ENCODE measurements around the gene SGIP1.
"Not testable (repeated sequence)": the region's sequence is repeated elsewhere in the genome, so short reads cannot be mapped to it uniquely, and the experiment has no call there.

Gene SGIP1

DNA sequence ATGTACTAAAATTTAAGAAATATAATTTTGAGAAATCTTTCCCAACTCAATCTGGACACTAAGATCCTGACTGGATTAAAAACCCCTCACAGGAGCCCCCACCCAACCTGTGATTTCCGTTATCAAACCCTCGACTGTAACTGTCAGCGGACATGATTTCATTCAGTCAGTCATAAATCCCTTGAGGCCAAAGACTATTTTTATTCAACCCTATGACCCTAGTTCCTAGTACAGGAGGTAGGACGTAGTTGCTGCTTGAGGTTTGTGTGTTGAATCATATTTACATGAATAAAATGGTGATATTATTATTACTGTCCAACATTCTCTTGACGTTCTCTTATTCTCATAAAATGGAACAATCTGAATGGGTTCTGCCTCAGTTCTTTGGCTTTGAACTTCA lies 145.2 kb downstream of the SGIP1 start:
- DNase-seq (ENCODE audit: low read depth): no peak

DNA sequence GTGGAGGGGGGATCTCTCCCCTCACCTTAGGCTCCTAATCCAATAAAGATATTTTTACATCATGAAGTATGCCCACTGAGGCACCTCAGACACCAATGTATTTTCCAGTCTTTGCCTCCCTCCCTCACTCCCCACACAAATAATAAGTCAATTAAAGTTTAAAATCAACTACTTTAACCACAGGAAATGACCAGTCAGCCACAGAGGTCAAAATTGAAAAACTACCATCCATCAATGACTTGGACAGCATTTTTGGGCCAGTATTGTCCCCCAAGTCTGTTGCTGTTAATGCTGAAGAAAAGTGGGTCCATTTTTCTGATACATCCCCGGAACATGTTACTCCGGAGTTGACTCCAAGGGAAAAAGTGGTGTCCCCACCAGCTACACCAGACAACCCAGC lies 147.7 kb downstream of the SGIP1 start:
- DNase-seq (ENCODE audit: low read depth): no peak

DNA sequence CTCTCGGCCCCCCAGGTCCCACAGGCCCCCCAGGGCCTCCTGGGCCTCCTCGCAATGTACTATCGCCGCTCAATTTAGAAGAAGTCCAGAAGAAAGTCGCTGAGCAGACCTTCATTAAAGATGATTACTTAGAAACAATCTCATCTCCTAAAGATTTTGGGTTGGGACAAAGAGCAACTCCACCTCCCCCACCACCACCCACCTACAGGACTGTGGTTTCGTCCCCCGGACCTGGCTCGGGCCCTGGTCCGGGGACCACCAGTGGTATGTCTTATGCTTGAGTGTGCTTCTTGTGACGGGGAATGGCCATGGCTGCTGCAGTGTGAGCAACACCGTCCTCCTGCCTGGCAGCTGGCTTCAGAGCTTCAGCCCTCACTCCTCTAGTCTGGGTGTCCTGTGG lies 148.2 kb downstream of the SGIP1 start:
- no peak for DNase-seq (ENCODE audit: low read depth)

DNA sequence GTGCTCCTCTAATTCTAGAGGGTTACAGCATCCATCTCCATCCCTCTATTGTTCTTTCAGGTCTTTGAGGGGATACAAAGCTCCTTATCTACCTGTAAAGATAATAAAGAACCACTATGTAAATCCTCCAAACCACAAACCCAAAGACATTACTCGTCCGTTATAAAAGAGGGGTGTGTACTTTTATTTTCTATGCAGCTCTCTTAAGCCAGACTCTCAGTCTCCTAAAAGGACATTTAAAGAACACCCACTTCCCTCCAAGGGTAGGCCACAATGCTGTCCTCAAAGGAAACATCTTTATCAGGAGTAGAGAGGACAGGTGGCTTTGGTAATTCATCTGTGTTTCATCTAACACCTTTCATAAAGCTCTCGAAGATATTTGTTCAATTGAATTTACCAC lies 150.4 kb downstream of the SGIP1 start:
- no peak for DNase-seq (ENCODE audit: low read depth)

DNA sequence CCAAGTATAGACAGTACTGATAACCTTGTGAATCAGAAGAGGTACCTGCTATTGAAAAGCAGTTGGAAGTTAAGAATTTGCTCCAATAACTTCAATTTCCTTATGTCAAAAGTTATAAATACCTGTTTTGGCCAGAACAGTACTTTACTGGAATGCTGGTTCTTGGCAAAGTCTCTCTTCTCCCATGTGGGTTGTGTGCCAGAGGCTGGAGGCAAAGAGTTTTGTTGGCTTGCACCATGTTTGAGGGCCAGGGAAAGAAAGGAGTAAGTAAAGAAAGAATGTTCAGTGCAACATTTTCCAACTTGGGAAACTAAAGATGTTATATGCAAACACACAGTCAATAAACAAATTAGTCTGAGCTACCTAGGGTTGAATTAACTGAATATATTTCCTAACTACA lies 151.3 kb downstream of the SGIP1 start:
- no peak for DNase-seq (ENCODE audit: low read depth)

DNA sequence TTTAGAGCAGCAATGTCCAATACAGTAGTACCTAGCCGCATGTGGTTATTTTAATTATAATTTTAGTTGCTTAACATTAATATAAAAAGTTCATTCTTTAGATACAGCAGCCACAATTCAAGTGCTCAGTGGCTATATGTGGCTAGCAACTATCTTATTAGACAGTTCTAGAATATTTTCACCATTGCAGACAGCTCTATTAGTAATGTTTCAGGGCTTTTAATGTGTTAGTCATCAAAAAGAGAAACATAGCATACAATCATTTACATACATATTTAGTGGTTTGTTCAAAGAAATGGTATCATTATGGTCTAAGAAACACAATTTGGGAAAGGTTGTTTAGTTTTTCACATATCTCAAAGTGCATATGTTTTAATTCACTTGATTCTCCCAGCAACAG lies 151.7 kb downstream of the SGIP1 start:
- DNase-seq (ENCODE audit: low read depth): no peak

DNA sequence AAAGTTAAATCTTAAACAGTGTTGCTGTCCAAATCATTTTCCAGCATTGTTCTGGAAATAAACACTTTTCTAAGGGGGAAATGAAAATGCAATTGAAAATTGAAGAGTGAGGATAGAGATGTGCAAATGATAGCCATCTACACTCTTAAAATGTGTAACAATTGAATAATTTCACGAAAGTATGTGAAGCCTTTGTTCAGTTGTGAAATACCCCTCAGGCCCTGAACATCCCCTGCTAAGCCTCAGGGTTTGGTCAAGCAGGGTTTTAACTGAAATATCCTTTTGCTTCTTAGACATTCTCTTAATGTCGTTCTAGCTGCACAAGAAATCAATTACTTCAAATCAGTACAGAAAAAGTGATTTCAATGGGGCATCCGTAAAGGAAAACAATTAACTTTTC lies 152.5 kb downstream of the SGIP1 start:
- no peak for DNase-seq (ENCODE audit: low read depth)

DNA sequence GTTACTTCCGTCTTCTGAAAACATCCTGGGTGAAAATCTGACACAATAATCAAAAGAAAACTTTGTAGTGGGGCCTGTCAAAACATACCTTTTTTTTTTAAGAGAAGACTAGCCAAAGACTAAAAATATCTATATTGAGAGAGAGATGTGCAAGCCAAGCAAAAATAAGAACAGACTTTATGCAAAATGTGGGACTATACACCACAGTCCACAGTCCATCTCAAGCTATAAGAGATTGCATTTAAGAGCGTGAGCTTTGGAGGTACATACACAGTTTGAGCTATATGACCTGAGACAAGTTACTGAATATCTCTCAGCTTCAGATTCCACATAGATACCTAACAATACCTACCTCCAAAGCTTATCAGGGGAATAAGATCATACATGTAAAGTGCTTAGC lies 153.4 kb downstream of the SGIP1 start:
- DNase-seq (ENCODE audit: low read depth): no peak

DNA sequence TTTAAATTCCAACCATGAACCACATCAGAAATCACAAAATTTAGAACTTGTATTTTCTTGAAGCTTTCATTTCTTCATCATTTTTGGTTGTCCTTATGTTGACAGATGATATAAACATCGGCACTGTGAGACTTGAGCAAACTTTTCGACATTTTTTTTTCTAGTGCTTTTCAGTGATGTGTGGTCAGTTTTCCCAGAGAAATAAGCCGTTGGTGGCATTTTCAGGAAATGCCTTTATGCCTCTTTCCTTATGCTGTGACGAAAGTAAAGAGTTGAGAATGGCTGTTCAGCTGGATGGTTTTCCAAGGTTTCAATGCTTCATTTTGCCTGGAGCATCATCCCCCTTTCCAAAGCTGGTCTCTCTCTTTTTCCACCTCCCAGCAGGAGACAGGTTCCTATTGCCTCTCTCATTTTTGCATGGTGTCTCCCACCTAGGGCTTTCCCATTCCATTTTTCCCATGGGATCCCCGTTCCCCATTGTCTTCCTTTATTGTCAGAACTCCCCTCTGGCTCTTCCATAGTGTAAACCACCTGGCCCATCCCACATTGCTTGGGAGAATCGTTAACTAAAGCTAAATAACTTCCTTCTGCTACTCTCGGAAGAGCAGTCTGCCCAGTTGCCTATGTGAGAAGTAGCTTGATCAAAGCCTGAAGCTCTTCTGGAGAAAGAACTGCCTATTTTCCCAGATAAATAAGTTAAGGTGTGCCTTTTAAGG lies 156.9 kb downstream of the SGIP1 start:
- DNase-seq (ENCODE audit: low read depth): no peak

DNA sequence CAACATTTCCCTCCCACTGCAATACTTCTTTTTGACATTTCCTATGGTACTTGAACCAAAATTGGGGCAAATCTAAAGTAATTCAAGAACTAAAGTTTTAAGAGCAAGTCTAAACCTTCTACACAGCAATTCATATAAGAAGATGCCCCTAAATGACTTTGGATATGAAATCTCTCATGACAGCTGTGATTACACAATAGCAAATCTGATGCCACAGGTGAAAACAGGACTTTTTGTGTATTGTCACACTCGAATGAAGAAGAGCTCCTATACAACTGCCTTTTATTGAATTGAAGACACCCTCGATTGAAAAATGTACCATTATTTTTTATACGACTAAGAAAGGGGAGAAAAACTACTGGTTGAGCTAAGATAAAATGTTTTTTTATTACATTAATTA lies 158.7 kb downstream of the SGIP1 start:
- no peak for DNase-seq (ENCODE audit: low read depth)

DNA sequence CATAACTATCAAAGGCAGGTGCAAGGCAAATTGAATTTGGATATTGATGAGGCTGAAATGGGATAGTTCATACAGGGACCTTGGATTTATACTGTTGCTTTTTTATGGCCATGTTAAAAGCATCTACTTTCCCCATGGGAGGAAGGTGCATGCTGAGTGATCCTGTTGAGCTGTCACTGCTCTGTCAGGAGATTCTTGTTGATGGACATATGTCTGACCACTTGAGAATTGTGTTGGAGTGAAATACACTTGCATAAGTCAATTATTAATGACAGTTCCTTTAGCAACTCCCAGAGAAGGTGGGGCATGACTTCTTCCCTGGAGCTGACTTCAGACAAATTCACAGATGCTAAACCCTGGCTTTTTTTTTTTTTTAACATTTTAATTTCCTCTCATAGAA lies 159.9 kb downstream of the SGIP1 start:
- no peak for DNase-seq (ENCODE audit: low read depth)

DNA sequence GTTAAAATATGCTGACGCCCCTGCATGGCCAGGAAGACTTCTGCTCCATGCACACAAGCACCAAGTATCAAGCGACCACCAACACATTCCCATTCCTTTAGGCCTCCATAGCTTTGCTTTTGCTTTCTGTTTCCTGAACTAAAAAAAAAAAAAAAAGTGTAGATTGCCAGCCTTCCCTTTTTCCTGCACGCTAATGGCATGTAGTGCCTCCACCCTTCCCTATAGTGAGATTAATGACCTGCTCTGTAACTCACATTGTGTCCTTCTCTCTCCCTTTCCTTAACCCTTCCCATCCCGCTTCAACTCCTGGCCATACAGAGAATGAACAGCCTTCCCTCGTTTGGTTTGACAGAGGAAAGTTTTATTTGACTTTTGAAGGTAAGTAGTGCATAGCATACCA lies 161.2 kb downstream of the SGIP1 start:
- no peak for DNase-seq (ENCODE audit: low read depth)

DNA sequence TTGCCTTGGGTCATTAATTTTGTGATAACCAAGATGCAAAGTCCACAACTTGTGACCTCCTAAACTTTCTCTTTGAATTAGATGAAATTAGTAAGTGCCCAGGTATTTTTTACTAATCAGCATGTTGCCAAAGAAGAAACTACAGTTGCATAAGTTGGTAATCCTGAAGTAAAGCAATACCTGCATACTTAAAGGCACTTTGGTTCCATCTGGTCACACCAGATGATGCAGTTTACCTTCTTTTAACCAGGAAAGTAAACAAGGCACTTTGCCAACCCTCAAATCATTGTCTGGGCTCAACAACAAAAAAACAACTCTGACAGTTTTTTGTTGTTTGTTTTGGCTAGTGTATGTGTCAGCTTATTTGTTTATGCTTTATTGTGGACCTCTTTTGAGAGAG lies 162.8 kb downstream of the SGIP1 start:
- DNase-seq (ENCODE audit: low read depth): no peak

DNA sequence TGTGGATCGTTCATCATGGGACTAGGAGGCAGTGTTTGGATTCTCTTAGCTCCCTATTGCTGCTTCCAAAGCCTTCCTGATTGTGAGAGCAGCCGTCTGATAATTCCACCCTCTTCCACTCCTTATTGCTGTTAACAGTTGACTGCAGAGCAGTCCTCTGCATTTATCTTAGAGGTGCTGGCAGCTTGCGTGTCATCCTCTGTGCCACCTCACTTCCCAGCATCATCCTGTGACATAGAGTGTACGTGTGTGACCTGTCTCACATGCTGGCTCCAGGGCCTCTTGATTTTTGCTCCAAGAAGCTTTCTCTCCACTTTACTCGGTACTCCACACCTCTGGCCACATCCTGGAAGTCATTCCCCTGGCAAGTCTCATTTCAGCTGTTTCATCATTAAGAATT lies 165.3 kb downstream of the SGIP1 start:
- DNase-seq (ENCODE audit: low read depth): no peak

DNA sequence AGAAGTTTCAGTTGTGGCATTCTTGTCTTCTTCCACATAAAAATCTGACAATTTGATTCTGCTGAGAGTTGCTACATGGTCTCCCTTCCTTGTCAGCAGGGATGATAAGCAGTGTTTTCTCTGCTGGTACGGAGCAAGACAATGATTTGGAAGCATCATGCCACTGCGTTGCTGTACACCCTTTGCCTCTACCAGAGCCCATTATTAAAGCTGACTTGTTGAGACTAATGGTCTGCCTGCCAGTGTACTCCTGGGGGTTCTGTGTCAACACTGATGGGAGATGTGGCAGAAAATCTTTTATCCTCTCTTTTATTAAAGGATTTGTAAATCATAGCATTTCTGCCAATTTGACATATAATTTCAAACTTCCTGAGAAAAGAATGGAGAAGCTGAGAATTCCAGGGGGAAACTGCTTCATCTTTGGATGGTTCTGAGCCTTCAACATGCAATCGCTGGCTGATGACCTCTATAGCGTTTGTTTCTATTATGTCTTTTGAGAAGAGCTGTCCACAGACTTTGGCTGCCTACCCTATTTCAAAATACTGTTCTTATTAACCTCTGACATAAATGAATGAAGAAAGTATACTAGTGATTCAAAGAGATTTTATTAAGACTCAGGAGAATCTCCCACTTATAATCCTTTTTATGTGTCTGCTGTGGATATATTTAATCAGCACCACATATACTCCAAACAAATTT lies 170.4 kb downstream of the SGIP1 start:
- no peak for DNase-seq (ENCODE audit: low read depth)

DNA sequence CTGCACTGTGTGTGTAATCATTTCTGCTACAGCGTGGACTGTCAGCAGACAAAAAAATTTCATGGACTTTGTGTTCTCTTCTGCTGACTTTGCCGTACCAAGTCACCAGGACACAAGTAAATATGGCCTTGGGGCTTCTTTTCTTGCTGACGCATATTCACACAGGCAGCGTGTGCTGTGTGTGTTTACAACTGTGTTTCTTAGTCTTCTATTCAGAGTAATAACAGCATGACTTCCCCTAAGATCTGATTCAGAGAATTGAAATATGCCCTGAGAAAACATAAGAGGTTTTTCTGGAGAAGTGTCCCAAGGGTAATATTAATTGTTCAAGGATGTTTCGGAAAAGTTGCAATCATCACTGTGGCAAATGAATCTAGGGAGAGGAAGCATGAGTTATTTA lies 171.2 kb downstream of the SGIP1 start:
- DNase-seq (ENCODE audit: low read depth): no peak

DNA sequence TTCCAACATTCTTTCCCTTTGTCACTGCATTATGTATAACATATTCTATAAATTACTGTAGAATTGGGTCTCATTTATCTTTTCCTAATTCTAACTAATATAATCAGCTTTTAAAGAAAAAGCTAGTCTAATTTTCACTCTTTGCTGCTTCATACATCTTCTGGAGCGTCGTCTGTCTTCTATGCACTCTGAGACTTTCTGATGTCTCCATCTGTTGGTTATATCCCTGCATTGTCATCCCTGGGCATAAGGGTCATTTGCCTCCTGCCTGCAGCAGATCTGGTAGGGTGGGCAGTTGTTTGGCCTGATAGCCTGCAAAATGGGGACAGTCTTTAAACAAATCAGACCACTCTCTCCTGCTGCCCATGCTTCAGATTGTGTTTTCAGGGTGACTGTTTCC lies 177.5 kb downstream of the SGIP1 start:
- DNase-seq (ENCODE audit: low read depth): no peak

DNA sequence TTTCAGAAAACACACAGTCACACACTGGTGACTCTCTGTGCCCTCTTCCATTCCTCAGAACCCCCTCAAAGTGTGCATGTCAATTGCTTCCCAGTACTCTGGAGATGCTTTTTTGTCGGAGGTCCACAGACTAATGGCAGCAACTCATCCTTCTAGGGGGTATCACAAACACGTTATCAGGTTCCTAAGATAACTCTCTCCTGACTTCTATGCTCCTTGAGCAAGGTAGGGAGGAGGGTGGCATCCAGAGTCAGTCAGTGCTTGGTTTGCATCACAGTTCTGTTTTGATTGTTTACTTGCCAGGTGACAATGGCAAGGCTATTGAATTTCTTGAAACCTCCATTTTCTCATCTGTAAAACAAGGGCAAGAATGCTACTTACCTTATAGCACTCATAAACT lies 178.9 kb downstream of the SGIP1 start:
- no peak for DNase-seq (ENCODE audit: low read depth)

DNA sequence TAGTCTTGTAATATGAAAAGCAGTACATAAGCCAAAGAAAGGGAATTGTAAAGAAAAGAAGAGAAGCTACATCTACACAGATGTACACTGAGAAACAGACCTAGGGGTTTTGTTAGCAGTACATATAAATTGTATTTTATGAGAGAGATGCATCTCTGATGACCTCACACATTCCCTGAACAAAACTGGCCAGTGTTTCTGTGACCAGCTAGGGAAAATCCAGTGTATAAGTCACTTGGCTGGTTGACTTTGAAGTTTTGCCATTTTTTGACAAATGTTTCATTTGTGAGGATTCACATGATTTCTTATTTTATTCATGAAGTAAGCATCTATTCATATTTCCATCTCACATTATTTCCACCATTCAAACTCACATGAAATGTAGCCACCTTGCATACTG lies 190.0 kb downstream of the SGIP1 start:
- DNase-seq (ENCODE audit: low read depth): no peak

DNA sequence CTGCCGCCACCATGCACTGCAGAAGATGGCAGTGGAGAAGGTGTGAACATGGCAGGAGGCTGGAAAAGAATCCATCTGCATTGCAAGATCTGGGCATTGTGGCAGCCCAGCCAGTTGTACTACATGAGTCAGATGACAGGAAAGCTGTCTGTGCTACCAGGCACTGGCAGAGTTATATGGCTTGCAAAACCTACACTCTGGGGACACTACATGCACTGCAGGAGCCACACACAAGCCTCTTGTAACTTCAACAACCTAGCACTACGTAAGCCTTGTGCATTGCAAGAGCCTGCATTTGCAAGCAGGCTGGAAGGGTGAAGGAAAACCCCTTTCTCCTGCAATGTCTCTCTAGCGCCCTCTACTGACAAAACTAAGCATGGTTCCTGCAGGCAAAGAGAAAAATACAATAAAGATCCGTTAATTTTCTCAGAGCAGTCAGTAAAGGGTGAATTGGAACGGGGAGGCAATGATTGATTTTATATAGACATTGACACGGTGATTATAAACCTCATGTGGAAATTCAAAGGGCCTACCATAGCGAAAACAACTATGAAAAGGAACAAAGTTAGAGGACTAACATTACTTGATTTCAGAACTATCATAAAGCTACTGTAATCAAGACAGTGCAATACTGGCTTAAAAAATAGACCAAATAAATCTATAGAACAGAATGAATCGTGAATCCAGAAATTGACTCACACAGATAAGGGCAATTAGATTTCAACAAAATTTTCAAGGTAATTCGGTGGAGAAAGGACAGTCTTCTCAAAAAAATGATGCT lies 192.1 kb downstream of the SGIP1 start:
- peak; percentile 27 for DNase-seq (ENCODE audit: low read depth)

DNA sequence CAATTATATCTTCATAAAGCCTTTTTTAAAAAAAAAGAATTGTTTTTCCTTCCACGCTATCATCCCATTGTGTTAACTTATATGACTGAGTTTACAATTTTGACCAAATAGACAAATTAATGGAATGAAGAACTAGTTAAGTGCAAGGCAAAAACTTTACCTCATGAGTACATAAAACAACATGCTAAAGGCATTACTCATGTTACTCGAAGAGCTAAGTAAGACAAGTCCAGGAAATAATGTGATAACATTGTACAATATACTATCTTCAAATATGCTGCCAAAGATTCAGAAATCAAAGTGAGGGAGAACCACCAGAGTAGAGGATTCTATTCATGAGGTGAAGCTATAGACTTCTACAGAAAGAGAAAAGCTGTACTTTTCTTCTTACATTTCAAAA lies 194.1 kb downstream of the SGIP1 start:
- no peak for DNase-seq (ENCODE audit: low read depth)

DNA sequence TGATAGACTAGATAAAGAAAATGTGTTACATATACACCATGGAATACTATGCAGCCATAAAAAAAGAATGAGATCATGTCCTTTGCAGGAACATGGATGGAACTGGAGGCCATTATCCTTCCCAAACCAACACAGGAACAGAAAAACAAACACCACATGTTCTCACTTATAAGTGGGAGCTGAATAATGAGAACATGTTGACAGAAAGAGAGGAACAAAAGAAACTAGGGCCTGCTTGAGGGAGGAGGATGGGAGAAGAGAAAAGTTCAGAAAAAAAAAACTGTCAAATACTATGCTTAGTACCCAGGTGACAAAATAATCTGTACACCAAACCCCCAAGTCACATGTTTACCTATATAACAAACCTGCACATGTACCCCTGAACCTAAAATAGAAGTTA lies 194.8 kb downstream of the SGIP1 start:
- not testable (repeated sequence) for DNase-seq (ENCODE audit: low read depth)

DNA sequence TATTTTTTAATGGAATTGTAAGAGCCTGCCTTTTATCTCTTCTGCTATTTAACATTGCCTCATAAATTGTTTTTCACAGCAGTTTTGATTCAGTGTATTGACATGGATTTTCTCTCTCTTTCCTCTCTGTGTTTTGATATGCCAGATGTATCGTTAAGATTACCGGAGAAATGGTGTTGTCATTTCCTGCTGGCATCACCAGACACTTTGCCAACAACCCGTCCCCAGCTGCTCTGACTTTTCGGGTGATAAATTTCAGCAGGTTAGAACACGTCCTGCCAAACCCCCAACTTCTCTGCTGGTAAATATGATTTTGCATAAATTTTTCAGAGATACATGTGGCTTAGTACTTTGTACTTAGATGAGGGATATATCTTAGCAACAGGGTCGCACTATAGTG lies 195.2 kb downstream of the SGIP1 start:
- DNase-seq (ENCODE audit: low read depth): peak; percentile 12
